ENCODE data around the gene ABCC3.

DNA sequence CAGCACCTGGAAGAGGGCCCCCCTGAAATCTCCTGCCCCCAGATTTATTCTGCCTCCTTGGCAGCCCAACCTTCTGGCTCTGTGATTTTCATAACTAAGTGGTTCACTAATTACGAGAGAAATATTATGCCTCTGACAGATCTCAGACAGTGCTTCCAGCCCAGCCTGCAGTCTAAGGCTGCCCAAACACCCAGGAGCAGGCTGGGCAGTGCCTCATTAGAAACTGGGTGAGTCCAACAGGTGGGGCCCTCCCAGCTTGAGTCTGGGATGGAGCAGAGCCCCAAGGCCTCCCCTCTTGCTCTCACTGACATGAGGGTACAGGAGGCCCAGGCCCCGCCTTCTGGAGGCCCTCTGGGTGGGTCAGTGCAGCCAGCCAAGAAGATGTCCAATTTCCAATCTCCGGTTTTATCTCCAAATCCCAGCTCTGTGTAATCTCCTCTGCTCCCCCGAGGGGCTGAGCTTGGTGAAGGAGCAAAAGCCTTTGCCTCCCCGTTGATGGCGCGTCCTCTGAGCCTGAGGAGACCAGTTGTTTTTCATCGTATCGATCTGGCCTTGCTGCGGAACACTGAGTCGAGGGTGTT lies 20.1 kb upstream of the ABCC3 start:
- TF ChIP-seq, protein P1, sequence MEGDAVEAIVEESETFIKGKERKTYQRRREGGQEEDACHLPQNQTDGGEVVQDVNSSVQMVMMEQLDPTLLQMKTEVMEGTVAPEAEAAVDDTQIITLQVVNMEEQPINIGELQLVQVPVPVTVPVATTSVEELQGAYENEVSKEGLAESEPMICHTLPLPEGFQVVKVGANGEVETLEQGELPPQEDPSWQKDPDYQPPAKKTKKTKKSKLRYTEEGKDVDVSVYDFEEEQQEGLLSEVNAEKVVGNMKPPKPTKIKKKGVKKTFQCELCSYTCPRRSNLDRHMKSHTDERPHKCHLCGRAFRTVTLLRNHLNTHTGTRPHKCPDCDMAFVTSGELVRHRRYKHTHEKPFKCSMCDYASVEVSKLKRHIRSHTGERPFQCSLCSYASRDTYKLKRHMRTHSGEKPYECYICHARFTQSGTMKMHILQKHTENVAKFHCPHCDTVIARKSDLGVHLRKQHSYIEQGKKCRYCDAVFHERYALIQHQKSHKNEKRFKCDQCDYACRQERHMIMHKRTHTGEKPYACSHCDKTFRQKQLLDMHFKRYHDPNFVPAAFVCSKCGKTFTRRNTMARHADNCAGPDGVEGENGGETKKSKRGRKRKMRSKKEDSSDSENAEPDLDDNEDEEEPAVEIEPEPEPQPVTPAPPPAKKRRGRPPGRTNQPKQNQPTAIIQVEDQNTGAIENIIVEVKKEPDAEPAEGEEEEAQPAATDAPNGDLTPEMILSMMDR (conservative IDR thresholded peaks at IDR 0.05; ENCODE audit: low read depth, low read length): no peak
- TF ChIP-seq EZH2 (IDR thresholded peaks at IDR 0.05; ENCODE audit: borderline replicate concordance, low read depth, low read length, poor library complexity, severe bottlenecking): no peak

Data from A673 (cell line).